GM18507 (cell line): ENCODE data around the gene SCFD1.
"Not testable (repeated sequence)": the region's sequence is repeated elsewhere in the genome, so short reads cannot be mapped to it uniquely, and the experiment has no call there.

Source experiments
- DNase-seq: peaks from one replicate; pipeline ENCODE4 v3.0.0; 2011; ENCODE audit warnings: low read depth; ENCODE audit not compliant: insufficient read length; ENCODE audit errors: extremely low spot score
- FAIRE-seq: peaks from 2 replicates; lab custom pipeline; 2011; peaks lifted over from hg19 to GRCh38; lab: Jason Lieb, UNC

Gene SCFD1

GRCh38 chr14:30656190-30656632 lies 34.1 kb downstream of the SCFD1 start:
- FAIRE-seq = peak; percentile 86
- DNase-seq = no peak

DNA sequence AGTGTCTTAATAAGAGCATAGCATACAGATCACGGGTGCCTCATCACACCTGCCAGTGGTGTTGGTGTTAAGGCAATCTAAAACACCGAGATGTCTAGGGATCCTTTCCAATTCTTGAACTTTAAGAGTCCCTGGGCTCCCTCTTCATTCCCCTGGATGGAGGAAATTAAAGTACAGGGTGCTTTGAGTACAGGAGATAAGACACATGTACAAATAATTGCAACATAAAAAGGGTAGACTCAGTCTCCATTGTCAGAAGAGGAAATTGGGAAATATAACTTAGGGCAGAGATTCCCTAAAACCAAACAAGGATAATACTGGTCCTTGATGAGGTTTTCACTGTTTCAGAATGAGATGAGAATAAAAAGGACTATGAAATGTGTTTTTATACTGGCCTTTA lies 34.9 kb downstream of the SCFD1 start:
- DNase-seq (no peak), FAIRE-seq (no peak)

GRCh38 chr14:30657606-30658163 lies 35.6 kb downstream of the SCFD1 start:
- FAIRE-seq (no peak), DNase-seq (no peak)

DNA sequence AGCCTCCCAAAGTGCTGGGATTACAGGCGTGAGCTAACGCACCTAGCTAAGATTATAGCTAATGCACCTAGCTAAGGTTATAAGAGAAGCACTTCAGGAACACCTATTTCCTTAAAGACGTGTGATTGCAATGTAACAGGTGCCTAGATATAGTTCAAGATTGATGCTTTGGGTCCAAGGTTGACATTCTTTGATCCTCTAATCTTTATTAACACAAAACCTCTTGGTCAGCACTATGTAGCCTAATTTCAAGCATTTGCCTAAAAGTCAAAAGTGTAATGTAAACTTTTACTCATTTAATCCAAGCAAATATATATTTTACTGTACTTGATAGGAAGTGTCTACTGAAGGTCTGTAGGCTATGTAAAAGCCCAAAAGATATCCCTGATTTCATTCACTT lies 36.5 kb downstream of the SCFD1 start:
- FAIRE-seq = no peak
- DNase-seq = no peak

- FAIRE-seq (no peak), DNase-seq (no peak)
Observed at GRCh38 chr14:30669594-30669993, 47.5 kb downstream of the SCFD1 start.

DNA sequence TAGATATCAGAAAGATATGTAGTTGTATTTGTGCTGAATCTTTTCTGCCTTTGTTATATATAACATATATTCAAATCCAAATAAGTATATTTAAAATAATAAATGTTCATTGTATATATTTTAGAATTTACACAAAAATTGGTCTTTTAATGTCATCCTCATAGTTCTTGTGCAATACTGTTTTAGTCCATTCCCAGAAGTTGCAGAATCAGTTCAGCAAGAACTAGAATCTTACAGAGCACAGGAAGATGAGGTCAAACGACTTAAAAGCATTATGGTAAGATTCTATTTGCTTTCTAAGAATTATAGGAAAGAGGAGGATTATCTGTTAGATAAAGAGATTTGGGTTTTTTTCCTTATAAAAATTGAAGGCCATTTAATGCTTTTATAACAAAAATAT lies 51.0 kb downstream of the SCFD1 start:
- no peak for FAIRE-seq
- DNase-seq = no peak

GRCh38 chr14:30678926-30679431 lies 56.9 kb downstream of the SCFD1 start:
- no peak for DNase-seq
- FAIRE-seq = no peak

DNA sequence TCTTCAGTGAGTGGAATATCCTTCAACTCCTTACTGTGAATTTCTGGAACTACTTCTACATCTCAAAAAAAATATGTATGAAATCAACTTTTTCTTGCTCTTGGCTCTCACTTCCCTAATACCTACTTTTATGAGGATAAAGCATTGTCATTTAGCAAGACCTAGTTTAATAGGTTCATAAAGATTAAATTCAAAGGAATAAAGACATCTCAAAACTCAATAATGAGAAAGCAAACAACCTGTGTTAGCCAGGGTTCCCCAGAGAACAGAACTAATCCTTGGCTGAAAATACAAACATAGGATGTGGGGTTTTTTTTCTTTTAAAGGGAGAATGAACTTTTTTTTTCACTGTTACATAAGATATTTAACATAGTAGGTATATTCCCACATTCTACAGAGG lies 57.9 kb downstream of the SCFD1 start:
- DNase-seq (no peak), FAIRE-seq (no peak)

DNA sequence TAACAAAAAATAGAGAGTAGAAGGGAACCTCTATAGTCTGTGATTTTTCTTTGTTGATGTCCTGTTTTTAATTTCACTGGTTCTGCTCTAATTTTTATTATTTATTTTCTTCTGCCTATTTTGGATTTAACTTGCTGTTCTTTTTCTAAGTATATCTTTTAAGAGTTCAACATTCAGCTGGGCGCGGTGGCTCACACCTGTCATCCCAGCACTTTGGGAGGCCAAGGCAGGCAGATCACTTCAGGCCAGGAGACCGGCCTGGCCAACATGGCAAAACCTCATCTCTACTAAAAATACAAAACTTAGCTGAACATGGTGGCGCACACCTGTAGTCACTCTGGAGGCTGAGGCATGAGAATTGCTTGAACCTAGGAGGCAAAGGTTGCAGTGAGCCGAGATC lies 58.7 kb downstream of the SCFD1 start:
- FAIRE-seq, DNase-seq: not testable (repeated sequence)

GRCh38 chr14:30681752-30682355 lies 59.7 kb downstream of the SCFD1 start:
- no peak for FAIRE-seq
- no peak for DNase-seq

DNA sequence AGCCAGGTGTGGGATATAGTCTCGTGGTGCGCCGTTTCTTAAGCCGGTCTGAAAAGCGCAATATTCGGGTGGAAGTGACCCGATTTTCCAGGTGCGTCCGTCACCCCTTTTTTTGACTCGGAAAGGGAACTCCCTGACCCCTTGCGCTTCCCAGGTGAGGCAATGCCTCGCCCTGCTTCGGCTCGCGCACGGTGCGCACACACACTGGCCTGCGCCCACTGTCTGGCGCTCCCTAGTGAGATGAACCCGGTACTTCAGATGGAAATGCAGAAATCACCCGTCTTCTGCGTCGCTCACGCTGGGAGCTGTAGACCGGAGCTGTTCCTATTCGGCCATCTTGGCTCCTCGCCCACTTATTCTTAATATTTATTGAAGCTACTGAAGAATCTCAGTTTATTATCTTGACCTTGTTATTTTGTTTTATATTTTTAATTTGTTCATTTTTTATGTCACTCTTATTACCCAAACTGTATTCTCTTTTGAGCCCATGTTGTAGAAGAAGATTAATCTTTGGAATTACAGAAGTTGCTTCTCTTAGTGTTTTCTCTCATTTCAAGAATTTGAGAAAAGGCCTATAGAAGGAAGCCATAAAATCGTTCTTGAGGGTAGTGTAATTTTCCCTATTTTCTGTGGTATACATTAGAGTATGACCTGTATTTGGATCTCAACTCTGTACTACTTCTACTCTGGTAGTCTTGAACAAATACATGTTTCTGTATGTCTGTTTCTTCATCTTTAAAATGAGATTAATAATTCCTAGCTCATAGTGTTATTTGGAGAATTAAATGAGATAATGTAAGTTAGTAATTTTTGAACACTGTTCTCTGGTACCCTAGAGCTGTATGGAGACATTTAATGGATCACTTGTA lies 68.6 kb downstream of the SCFD1 start:
- DNase-seq = not testable (repeated sequence)

DNA sequence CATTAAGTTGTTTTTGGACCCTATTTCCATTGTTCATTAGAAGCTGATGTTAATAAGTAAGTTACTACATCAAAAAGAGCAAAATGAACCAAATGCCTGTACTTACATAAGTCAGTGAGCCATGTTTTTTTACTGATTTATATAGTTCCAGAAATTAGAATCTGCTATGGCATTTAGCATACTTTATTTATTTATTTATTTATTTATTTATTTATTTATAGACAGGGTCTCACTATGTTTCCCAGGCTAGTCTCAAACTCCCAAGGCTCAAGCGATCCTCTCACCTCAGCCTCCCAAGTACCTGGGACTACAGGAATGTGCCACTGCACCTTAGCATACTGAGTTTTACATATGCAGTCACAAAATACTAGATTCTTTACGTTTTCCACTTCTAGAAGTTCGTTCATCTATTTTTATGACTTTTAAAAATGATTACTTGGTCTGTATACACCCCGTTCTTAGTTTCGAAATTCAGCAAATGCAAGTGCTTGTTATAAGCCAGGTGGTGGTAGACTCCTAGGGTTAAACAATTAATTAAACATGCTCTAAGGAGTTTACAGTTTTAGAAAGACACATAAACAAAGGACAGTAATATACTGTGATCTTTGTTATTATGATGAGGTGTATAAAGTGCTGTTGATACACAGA lies 69.8 kb downstream of the SCFD1 start:
- DNase-seq (no peak), FAIRE-seq (no peak)

More for the DNA sequence above, 68.6 kb downstream of the SCFD1 start:
- not testable (repeated sequence) for FAIRE-seq

- no peak for FAIRE-seq
- no peak for DNase-seq
Observed at GRCh38 chr14:30692669-30693068, 70.5 kb downstream of the SCFD1 start.

DNA sequence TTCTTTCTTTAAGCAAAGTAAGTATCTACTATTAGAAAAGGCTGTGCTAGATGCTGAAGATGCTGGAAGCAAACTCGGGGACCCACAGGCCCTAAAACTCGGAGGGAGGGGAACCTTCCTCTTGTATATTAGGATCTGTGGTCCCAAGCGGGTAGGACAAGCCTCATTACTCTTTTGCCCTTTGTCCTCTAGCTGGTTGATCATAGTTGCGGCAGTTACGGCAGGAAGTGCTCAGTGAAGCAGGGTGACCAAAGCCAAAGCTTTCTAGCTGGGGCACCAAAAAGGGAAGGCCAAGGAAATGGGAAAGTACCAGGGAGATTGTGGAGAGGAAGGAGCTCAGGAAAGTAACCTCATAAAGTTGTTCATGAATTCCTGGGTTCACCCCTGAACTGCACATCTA lies 76.3 kb downstream of the SCFD1 start:
- no peak for FAIRE-seq
- DNase-seq = no peak

DNA sequence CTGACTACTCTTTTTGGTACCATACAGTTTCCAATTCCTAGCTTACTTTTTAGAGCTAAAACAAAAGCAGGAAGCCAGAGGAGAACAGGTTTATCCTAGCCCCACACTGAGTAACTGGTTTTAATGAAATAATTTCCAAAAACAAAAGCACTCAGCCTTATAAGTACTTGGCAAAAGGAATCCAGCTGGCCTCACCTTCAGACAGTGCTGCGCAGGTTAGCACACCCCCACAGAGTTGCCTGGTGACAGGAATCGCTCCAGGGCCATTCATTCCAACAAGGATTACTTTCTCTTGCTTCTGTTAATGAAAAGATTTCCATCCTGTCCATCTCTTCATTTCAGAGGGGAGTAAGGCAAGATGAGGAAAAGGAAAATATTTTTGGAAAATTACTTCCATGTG lies 84.6 kb downstream of the SCFD1 start:
- DNase-seq = no peak
- FAIRE-seq = no peak

DNA sequence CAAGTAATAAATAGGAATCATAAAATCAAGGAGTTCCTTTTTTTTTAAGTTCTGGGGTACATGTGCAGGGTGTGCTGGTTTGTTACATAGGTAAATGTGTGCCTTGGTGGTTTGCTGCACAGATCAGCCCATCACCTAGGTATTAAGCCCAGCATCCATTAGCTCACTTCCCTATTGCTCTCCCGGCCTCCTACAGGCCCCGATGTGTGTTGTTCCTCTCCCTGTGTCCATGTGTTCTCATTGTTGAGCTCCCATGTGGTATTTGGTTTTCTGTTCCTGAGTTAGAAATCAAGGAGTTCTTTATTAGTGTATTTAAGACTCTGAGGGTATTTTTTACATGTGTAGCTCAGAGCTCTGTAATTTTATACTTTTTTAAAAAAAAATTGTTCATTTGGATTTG lies 86.0 kb downstream of the SCFD1 start:
- FAIRE-seq = no peak

GRCh38 chr14:30709201-30709600 lies 87.1 kb downstream of the SCFD1 start:
- DNase-seq (no peak), FAIRE-seq (no peak)

More for the DNA sequence above, 86.0 kb downstream of the SCFD1 start:
- DNase-seq = no peak

- DNase-seq (no peak), FAIRE-seq (no peak)
Observed at GRCh38 chr14:30710876-30711275, 88.8 kb downstream of the SCFD1 start.

GRCh38 chr14:30719137-30719536 lies 97.0 kb downstream of the SCFD1 start:
- DNase-seq = no peak
- FAIRE-seq = no peak

GRCh38 chr14:30725763-30726162 lies 103.6 kb downstream of the SCFD1 start:
- FAIRE-seq = no peak

More at GRCh38 chr14:30725763-30726162, 103.6 kb downstream of the SCFD1 start:
- no peak for DNase-seq
